ENCODE measurements around the gene AMOTL2.

AMOTL2 gene

GRCh38 chr3:134350861-134351311, 23.4 kb downstream of the AMOTL2 start:
- Histone ChIP-seq H3K4me1 (ENCODE audit: low read length) (no peaks in the 10 kb centered on the region), H3K79me2 (ENCODE audit: low read length) (no peaks in the 10 kb centered on the region), H3K9me3 (ENCODE audit: insufficient read depth, low read length) (peaks cover 10% of the 10 kb centered on the region; the same call in 1 of the 2 replicates), H3K27ac (ENCODE audit: low read length) (no peak overlapping the region), H3K4me2 (ENCODE audit: low read length) (no peak overlapping the region), H3K36me3 (replicated peaks; ENCODE audit: low read depth, low read length) (peaks cover 4% of the 10 kb centered on the region), H4K20me1 (ENCODE audit: insufficient read depth, low read length) (no peaks in the 10 kb centered on the region), H2AFZ (ENCODE audit: low read depth, low read length) (no peak overlapping the region), H3K9ac (ENCODE audit: low read length) (no peak overlapping the region), H3K4me3 (ENCODE audit: low read length) (no peak overlapping the region), H3K27me3 (ENCODE audit: low read depth, low read length) (no peaks in the 10 kb centered on the region)
- TF ChIP-seq CTCF (IDR thresholded peaks at IDR 0.05; ENCODE audit: low read depth, low read length) = no peak
- TF ChIP-seq EZH2phosphoT487 (IDR thresholded peaks at IDR 0.05; ENCODE audit: low read depth) = no peak

- H3K36me3 ChIP-seq (replicated peaks; ENCODE audit: low read depth, low read length) = peaks cover 4% of the 10 kb centered on the region
- H3K4me3 ChIP-seq (ENCODE audit: low read length) = no peak overlapping the region
- no peak overlapping the region for H3K27ac ChIP-seq (ENCODE audit: low read length)
- no peaks in the 10 kb centered on the region for H3K4me1 ChIP-seq (ENCODE audit: low read length)
- no peaks in the 10 kb centered on the region for H4K20me1 ChIP-seq (ENCODE audit: insufficient read depth, low read length)
- no peak overlapping the region for H2AFZ ChIP-seq (ENCODE audit: low read depth, low read length)
- no peaks in the 10 kb centered on the region for H3K27me3 ChIP-seq (ENCODE audit: low read depth, low read length)
- H3K9ac ChIP-seq (ENCODE audit: low read length) = no peak overlapping the region
- TF ChIP-seq CTCF (IDR thresholded peaks at IDR 0.05; ENCODE audit: low read depth, low read length) = no peak
- no peak for TF ChIP-seq EZH2phosphoT487 (IDR thresholded peaks at IDR 0.05; ENCODE audit: low read depth)
- no peak overlapping the region for H3K4me2 ChIP-seq (ENCODE audit: low read length)
- no peaks in the 10 kb centered on the region for H3K79me2 ChIP-seq (ENCODE audit: low read length)
- peaks cover 10% of the 10 kb centered on the region; the same call in 1 of the 2 replicates for H3K9me3 ChIP-seq (ENCODE audit: insufficient read depth, low read length)
Measured at GRCh38 chr3:134350266-134350665, 24.0 kb downstream of the AMOTL2 start.

DNA sequence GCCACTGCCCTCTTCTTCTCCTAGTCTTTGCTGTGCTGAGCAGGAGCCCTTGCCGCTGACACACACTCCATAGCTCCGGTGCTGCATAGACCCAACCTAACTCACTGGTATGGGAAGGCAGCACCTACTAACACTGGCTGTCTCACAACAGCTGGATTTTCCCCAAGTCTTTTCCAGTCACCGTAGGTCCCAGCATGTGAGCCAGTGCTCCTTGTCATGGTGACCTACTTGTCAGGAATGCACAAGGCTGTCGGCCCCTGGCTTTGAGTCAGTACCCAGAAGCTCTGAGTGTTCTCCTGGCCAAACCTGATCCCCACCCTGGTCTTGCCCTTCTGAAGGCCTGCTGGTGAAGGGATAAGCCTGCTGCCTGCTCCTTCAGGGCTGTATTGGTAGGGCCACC, 25.7 kb downstream of the AMOTL2 start:
- H3K9ac ChIP-seq (ENCODE audit: low read length) = no peak overlapping the region
- TF ChIP-seq EZH2phosphoT487 (IDR thresholded peaks at IDR 0.05; ENCODE audit: low read depth) = no peak
- no peak for TF ChIP-seq CTCF (IDR thresholded peaks at IDR 0.05; ENCODE audit: low read depth, low read length)
- peaks cover 10% of the 10 kb centered on the region; the same call in 1 of the 2 replicates for H3K9me3 ChIP-seq (ENCODE audit: insufficient read depth, low read length)
- H3K27me3 ChIP-seq (ENCODE audit: low read depth, low read length) = no peaks in the 10 kb centered on the region
- H2AFZ ChIP-seq (ENCODE audit: low read depth, low read length) = no peak overlapping the region
- no peaks in the 10 kb centered on the region for H3K79me2 ChIP-seq (ENCODE audit: low read length)
- H3K4me3 ChIP-seq (ENCODE audit: low read length) = no peak overlapping the region
- no peaks in the 10 kb centered on the region for H4K20me1 ChIP-seq (ENCODE audit: insufficient read depth, low read length)
- peaks cover 12% of the 10 kb centered on the region for H3K4me1 ChIP-seq (ENCODE audit: low read length)
- peaks cover 4% of the 10 kb centered on the region for H3K36me3 ChIP-seq (replicated peaks; ENCODE audit: low read depth, low read length)
- H3K27ac ChIP-seq (ENCODE audit: low read length) = no peak overlapping the region
- H3K4me2 ChIP-seq (ENCODE audit: low read length) = no peak overlapping the region

GRCh38 chr3:134347551-134347950, 26.7 kb downstream of the AMOTL2 start:
- no peaks in the 10 kb centered on the region for H4K20me1 ChIP-seq (ENCODE audit: insufficient read depth, low read length)
- H3K36me3 ChIP-seq (replicated peaks; ENCODE audit: low read depth, low read length) = peaks cover 4% of the 10 kb centered on the region
- H3K4me3 ChIP-seq (ENCODE audit: low read length) = no peak overlapping the region
- H3K9me3 ChIP-seq (ENCODE audit: insufficient read depth, low read length) = peaks cover 10% of the 10 kb centered on the region; the same call in 1 of the 2 replicates
- H3K79me2 ChIP-seq (ENCODE audit: low read length) = no peaks in the 10 kb centered on the region
- TF ChIP-seq CTCF (IDR thresholded peaks at IDR 0.05; ENCODE audit: low read depth, low read length) = no peak
- peaks cover 12% of the 10 kb centered on the region for H3K4me1 ChIP-seq (ENCODE audit: low read length)
- H3K4me2 ChIP-seq (ENCODE audit: low read length) = no peak overlapping the region
- no peak overlapping the region for H3K9ac ChIP-seq (ENCODE audit: low read length)
- H2AFZ ChIP-seq (ENCODE audit: low read depth, low read length) = no peak overlapping the region
- no peaks in the 10 kb centered on the region for H3K27me3 ChIP-seq (ENCODE audit: low read depth, low read length)
- no peak overlapping the region for H3K27ac ChIP-seq (ENCODE audit: low read length)

Measured in OCI-LY3 (cell line).